CD14-positive monocyte (primary cell): ENCODE data around the gene UBE2G2. TPM values are rescaled to one million over a fixed set of nuclear protein-coding genes. Genes with fewer than 3 reads are reported as not detected.

Experiments used
- DNase-seq, 3 donors: peaks; one replicate each; pipeline ENCODE4 v3.0.0-alpha.2; 2011 to 2022
- H2AFZ ChIP-seq: 2 replicates; pipeline ENCODE4 v1.6.0; 2012; ENCODE audit warnings: mild to moderate bottlenecking, low read depth, low read length, inconsistent platforms; ENCODE audit not compliant: insufficient read depth, poor library complexity, severe bottlenecking
- H3K27ac ChIP-seq, 2 donors: 1 replicate in 1 of 2; 2 replicates in 1 of 2; pipeline ENCODE4 v1.5.1; 2012 to 2013; ENCODE audit warnings: low read length in 2 of 2, control low read depth in 1 of 2, inconsistent platforms in 1 of 2, low read depth in 1 of 2, mild to moderate bottlenecking in 1 of 2
- H3K27me3 ChIP-seq, 2 donors: one replicate each; pipeline versions ENCODE4 v1.6.0 to v1.6.1; 2011 to 2013; ENCODE audit warnings: low read length in 2 of 2; ENCODE audit not compliant: control insufficient read depth in 2 of 2, insufficient read depth in 2 of 2
- H3K36me3 ChIP-seq, 2 donors: replicated peaks in 1 of 2; 1 replicate in 1 of 2; 2 replicates in 1 of 2; pipeline versions ENCODE4 v1.5.1 to v1.6.1; 2012 to 2013; ENCODE audit warnings: low read length in 2 of 2, control low read depth in 1 of 2, inconsistent platforms in 1 of 2, mild to moderate bottlenecking in 1 of 2; ENCODE audit not compliant: insufficient read depth in 2 of 2, control insufficient read depth in 1 of 2
- H3K4me1 ChIP-seq, 2 donors: 1 replicate in 1 of 2; 2 replicates in 1 of 2; pipeline versions ENCODE4 v1.5.1 to v1.6.1; 2012 to 2013; ENCODE audit warnings: low read length in 2 of 2, control low read depth in 1 of 2, inconsistent platforms in 1 of 2, mild to moderate bottlenecking in 1 of 2, moderate library complexity in 1 of 2; ENCODE audit not compliant: insufficient read depth in 2 of 2, control insufficient read depth in 1 of 2
- H3K4me2 ChIP-seq: replicated peaks from 2 replicates; pipeline ENCODE3; 2012; ENCODE audit warnings: low read length, moderate library complexity, mild to moderate bottlenecking; ENCODE audit not compliant: poor library complexity, severe bottlenecking; ENCODE audit errors: extremely low read depth
- H3K4me3 ChIP-seq, 3 experiments: fragments of 200-600 bp in 1 of 3; sonication (generic) in 1 of 3; replicated peaks in 1 of 3; 1 replicate in 2 of 3; 2 replicates in 1 of 3; pipeline ENCODE4 v1.5.1; 2011 to 2013; ENCODE audit warnings: low read length in 3 of 3, mild to moderate bottlenecking in 3 of 3, control low read depth in 2 of 3, low read depth in 2 of 3, inconsistent platforms in 1 of 3, moderate library complexity in 1 of 3
- H3K79me2 ChIP-seq: 2 replicates; pipeline ENCODE4 v1.6.0; 2012; ENCODE audit warnings: mild to moderate bottlenecking, control low read depth, inconsistent platforms, low read length, moderate library complexity; ENCODE audit not compliant: insufficient read depth
- H3K9ac ChIP-seq: 2 replicates; pipeline ENCODE4 v1.6.0; 2017; ENCODE audit warnings: low read length, mild to moderate bottlenecking; ENCODE audit not compliant: insufficient read depth, poor library complexity, severe bottlenecking
- H3K9me3 ChIP-seq, 2 donors: replicated peaks in 1 of 2; 1 replicate in 1 of 2; 2 replicates in 1 of 2; pipeline versions ENCODE4 v1.5.1 to v1.6.1; 2012 to 2013; ENCODE audit warnings: low read length in 2 of 2, control low read depth in 1 of 2; ENCODE audit not compliant: control insufficient read depth in 1 of 2, insufficient read depth in 1 of 2
- H4K20me1 ChIP-seq: 2 replicates; pipeline ENCODE4 v1.6.0; 2012; ENCODE audit warnings: mild to moderate bottlenecking, low read length, control low read depth, moderate library complexity; ENCODE audit not compliant: insufficient read depth
- H3K27ac Mint-ChIP-seq, 7 donors: one replicate each; pipeline ENCODE4 v1.8.0; 2020; ENCODE audit warnings: mild to moderate bottlenecking in 7 of 7, mixed read lengths in 7 of 7, moderate library complexity in 6 of 7, inconsistent platforms in 2 of 7
- H3K27me3 Mint-ChIP-seq, 3 donors: one replicate each; pipeline ENCODE4 v1.8.0; 2021 to 2022; ENCODE audit warnings: low read depth in 3 of 3, mild to moderate bottlenecking in 3 of 3, mixed read lengths in 3 of 3, moderate library complexity in 3 of 3, inconsistent platforms in 1 of 3
- H3K36me3 Mint-ChIP-seq, 2 donors: one replicate each; pipeline ENCODE4 v1.8.0; 2020; ENCODE audit warnings: mixed read lengths in 2 of 2, inconsistent platforms in 1 of 2, mild to moderate bottlenecking in 1 of 2
- H3K4me1 Mint-ChIP-seq: one replicate; pipeline ENCODE4 v1.8.0; 2020; ENCODE audit warnings: mild to moderate bottlenecking, mixed read lengths
- H3K4me3 Mint-ChIP-seq, 2 donors: one replicate each; pipeline ENCODE4 v1.8.0; 2020; ENCODE audit warnings: mild to moderate bottlenecking in 2 of 2, mixed read lengths in 2 of 2, moderate library complexity in 1 of 2
- H3K9me3 Mint-ChIP-seq, 7 donors: one replicate each; pipeline ENCODE4 v1.8.0; 2020 to 2022; ENCODE audit warnings: mixed read lengths in 7 of 7, mild to moderate bottlenecking in 6 of 7, moderate library complexity in 6 of 7, inconsistent platforms in 2 of 7
- WGBS: methylation state at CpG from one replicate; pipeline ENCODE4 v1.1.5; 2013; ENCODE audit warnings: missing lambda C conversion rate; ENCODE audit not compliant: insufficient coverage; 5-methylcytosine and 5-hydroxymethylcytosine counted together
- intact Hi-C, 2 donors: fragments of 100-400 bp; cut with micrococcal nuclease; formaldehyde crosslinking; loops; one replicate each; pipeline versions ENCODE4 v1.15.0 to v1.15.1; 2023
- polyA plus RNA-seq, 3 donors: library from polyadenylated mRNA; depleted of rRNA in 1 of 3; unstranded in 2 of 3; stranded (reverse) in 1 of 3; fragments of 300-500 nt in 2 of 3; fragments of >200 nt in 1 of 3; fragmentation: Illumina TruSeq in 2 of 3; gene quantifications; 1 replicate in 2 of 3; 2 replicates in 1 of 3; pipeline ENCODE4 v1.2.3, GENCODE V29; 2012 to 2021
- TF ChIP-seq, protein P1 (sequence below): fragments of 200-600 bp; IDR thresholded peaks from one replicate; pipeline ENCODE4 v1.8.0; 2022; ENCODE audit warnings: antibody characterized with exemption, mild to moderate bottlenecking

UBE2G2 gene
- polyA plus RNA-seq, 3 donors: 22.5 to 123 (median 31.0) TPM

DNA sequence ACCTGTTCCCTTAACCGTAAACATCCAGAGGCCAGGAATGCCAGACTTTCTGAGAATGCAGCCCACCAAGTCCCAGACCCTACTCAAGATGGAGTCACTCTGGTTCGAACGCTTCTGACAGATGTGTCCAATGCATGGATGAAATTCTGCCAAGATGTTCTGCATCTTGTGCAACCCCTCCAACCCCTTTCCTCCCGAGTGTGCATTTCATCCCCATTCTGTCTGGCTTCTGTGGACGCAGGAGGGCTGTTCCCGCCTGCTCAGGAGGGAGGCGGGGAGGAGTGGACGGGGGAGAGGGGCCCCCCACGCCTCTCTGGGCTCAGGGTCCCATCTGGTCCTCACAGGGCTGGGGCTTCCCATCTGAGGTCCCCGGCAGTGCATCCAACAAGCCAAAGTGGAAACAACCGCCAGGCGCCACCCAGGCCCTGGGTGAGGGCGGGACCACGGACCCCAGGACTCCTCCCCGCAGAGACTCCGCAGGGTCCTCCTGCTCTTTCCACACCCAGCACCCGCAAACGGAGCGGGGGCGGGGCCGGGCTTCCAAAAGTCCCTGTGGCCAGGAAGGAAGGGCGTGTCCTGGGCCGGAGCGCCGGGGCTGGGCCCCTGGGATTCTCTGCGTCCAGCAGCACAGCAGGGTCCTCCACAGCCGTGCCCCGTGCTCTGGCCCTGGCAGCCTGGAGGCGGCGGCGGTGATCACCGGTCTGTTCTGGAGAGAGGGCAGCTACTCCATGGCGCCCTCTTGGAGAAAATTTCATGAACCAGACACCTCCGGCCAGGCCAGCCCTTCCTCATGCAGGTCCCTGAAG lies 44.0 kb upstream of the UBE2G2 start:
- no peaks in the 10 kb centered on the region for H3K9me3 Mint-ChIP-seq
- peak overlapping the region; percentile 86 to 94 (median 88) for H3K27ac Mint-ChIP-seq
- peaks cover 2 to 12% (median 7%) of the 10 kb centered on the region in 3 donors for H3K27me3 Mint-ChIP-seq
- Histone ChIP-seq H3K9ac (peak overlapping the region; percentile 71), H3K36me3 (peaks cover 21% of the 10 kb centered on the region in 2 donors), H2AFZ (peak overlapping the region; percentile 64), H3K4me2 (peak overlapping the region; percentile 79), H3K27me3 (no peaks in the 10 kb centered on the region), H3K9me3 (no peaks in the 10 kb centered on the region), H3K79me2 (peaks cover 4% of the 10 kb centered on the region), H4K20me1 (peaks cover 39% of the 10 kb centered on the region), H3K27ac (peak overlapping the region; percentile 72 to 85), H3K4me3 (peak overlapping the region; percentile 3 to 69 (median 37)), H3K4me1 (peaks cover 40 to 54% of the 10 kb centered on the region in 2 donors)
- WGBS: 4% methylated on average over 25 of the region's 34 CpGs
- DNase-seq: peak; percentile 48 to 70 (median 69)
- TF ChIP-seq, protein P1, sequence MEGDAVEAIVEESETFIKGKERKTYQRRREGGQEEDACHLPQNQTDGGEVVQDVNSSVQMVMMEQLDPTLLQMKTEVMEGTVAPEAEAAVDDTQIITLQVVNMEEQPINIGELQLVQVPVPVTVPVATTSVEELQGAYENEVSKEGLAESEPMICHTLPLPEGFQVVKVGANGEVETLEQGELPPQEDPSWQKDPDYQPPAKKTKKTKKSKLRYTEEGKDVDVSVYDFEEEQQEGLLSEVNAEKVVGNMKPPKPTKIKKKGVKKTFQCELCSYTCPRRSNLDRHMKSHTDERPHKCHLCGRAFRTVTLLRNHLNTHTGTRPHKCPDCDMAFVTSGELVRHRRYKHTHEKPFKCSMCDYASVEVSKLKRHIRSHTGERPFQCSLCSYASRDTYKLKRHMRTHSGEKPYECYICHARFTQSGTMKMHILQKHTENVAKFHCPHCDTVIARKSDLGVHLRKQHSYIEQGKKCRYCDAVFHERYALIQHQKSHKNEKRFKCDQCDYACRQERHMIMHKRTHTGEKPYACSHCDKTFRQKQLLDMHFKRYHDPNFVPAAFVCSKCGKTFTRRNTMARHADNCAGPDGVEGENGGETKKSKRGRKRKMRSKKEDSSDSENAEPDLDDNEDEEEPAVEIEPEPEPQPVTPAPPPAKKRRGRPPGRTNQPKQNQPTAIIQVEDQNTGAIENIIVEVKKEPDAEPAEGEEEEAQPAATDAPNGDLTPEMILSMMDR: peak; percentile 41
- peaks cover 20 to 30% of the 10 kb centered on the region in 2 donors for H3K36me3 Mint-ChIP-seq
- intact Hi-C loops: no loop called here
- peak overlapping the region; percentile 68 to 80 for H3K4me3 Mint-ChIP-seq
- H3K4me1 Mint-ChIP-seq: peaks cover 44% of the 10 kb centered on the region

DNA sequence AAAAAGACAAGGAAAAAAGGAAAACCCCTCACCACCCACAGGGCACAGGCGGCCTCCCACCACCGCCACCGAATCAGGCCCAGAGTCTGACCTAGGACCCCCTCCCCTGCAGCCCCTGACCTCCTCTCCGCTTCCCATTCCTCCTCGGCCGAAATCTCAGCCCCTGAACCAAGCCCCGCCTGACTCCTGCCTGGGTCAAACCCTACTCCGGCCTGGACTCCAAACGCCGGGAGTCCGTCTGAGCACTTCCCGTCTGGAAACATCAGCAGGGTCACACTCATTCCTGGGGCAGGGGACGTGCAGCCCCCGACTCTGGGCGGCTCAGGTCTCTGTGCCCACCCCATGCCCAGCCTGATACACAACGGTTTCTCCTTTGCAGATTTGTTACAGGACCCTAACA lies 42.6 kb upstream of the UBE2G2 start:
- no peak overlapping the region for H3K4me3 Mint-ChIP-seq
- TF ChIP-seq, protein P1: no peak
- intact Hi-C loops: no loop called here
- H3K9me3 Mint-ChIP-seq: peaks cover 0 to 2% (median 0%) of the 10 kb centered on the region in 7 donors
- H3K9ac ChIP-seq: no peak overlapping the region
- peaks cover 27 to 41% of the 10 kb centered on the region in 2 donors for H3K4me1 ChIP-seq
- peaks cover 3 to 12% (median 9%) of the 10 kb centered on the region in 3 donors for H3K27me3 Mint-ChIP-seq
- no peaks in the 10 kb centered on the region for H3K27me3 ChIP-seq
- H3K79me2 ChIP-seq: no peaks in the 10 kb centered on the region
- no peak overlapping the region for H3K27ac Mint-ChIP-seq
- H3K36me3 Mint-ChIP-seq: peaks cover 6 to 16% of the 10 kb centered on the region in 2 donors
- peaks cover 26% of the 10 kb centered on the region for H4K20me1 ChIP-seq
- peaks cover 32% of the 10 kb centered on the region for H3K4me1 Mint-ChIP-seq
- WGBS: 97% methylated on average over 13 of the region's 16 CpGs
- no peak for DNase-seq
- H2AFZ ChIP-seq: no peak overlapping the region
- H3K36me3 ChIP-seq: peaks cover 8% of the 10 kb centered on the region in 2 donors
- no peak overlapping the region for H3K27ac ChIP-seq
- H3K4me3 ChIP-seq: no peak overlapping the region
- H3K4me2 ChIP-seq: no peak overlapping the region
- H3K9me3 ChIP-seq: no peaks in the 10 kb centered on the region
